H1 (cell line): ENCODE measurements around the gene IGSF9B.

ENCODE experiments used
- POLR2A ChIP-seq, 2 experiments: IDR thresholded peaks; 1 replicate in 1 of 2; 2 replicates in 1 of 2; pipeline ENCODE4 v1.6.1; 2011; ENCODE audit warnings: low read depth in 2 of 2, low read length in 2 of 2, mild to moderate bottlenecking in 2 of 2; ENCODE audit errors: control extremely low read depth in 1 of 2
- RFX5 ChIP-seq: IDR thresholded peaks from 2 replicates; pipeline ENCODE4 v1.6.1; 2011; ENCODE audit warnings: low read depth, low read length, improper control_type of control experiment, borderline replicate concordance
- TF ChIP-seq, protein P1 (sequence below), 3 experiments: IDR thresholded peaks; 1 replicate in 2 of 3; 2 replicates in 1 of 3; pipeline versions ENCODE4 v1.5.1 to v1.6.1; 2011; ENCODE audit warnings: low read length in 3 of 3, mild to moderate bottlenecking in 3 of 3, inconsistent platforms in 2 of 3, low read depth in 1 of 3, moderate library complexity in 1 of 3; ENCODE audit not compliant: insufficient read depth in 1 of 3; ENCODE audit errors: control extremely low read depth in 1 of 3
- TF ChIP-seq, protein P2 (sequence below): IDR thresholded peaks from 2 replicates; pipeline ENCODE4 v1.6.1; 2012; ENCODE audit warnings: inconsistent platforms

DNA sequence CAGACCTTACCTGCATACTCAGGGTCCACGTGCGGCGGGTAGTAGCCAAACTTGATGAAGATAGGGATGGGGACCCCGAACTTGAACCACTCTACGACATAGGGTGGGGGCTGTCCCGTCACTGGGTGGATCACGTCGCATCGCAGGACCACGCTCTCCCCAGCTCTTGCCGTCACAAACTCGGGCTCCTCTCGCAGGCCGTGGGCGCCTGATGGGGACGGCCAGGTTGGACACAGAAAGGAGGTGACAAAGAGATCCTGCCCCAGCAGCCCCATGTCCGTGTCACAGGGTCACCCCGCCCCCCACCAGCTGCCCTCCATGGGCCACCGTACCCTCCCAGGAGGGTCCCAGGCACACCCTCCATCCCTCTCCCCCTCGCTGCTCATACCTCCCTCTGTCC lies 10.7 kb downstream of the IGSF9B start:
- TF ChIP-seq RFX5, result no peak
- TF ChIP-seq, protein P1, sequence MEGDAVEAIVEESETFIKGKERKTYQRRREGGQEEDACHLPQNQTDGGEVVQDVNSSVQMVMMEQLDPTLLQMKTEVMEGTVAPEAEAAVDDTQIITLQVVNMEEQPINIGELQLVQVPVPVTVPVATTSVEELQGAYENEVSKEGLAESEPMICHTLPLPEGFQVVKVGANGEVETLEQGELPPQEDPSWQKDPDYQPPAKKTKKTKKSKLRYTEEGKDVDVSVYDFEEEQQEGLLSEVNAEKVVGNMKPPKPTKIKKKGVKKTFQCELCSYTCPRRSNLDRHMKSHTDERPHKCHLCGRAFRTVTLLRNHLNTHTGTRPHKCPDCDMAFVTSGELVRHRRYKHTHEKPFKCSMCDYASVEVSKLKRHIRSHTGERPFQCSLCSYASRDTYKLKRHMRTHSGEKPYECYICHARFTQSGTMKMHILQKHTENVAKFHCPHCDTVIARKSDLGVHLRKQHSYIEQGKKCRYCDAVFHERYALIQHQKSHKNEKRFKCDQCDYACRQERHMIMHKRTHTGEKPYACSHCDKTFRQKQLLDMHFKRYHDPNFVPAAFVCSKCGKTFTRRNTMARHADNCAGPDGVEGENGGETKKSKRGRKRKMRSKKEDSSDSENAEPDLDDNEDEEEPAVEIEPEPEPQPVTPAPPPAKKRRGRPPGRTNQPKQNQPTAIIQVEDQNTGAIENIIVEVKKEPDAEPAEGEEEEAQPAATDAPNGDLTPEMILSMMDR (IDR thresholded peaks at IDR 0.05; ENCODE audit: control extremely low read depth in 1 of 3, insufficient read depth in 1 of 3, low read depth in 1 of 3, low read length in 3 of 3), result no peak
- TF ChIP-seq POLR2A (IDR thresholded peaks at IDR 0.05; ENCODE audit: control extremely low read depth in 1 of 2, low read depth in 2 of 2, low read length in 2 of 2), result no peak
- TF ChIP-seq, protein P2, sequence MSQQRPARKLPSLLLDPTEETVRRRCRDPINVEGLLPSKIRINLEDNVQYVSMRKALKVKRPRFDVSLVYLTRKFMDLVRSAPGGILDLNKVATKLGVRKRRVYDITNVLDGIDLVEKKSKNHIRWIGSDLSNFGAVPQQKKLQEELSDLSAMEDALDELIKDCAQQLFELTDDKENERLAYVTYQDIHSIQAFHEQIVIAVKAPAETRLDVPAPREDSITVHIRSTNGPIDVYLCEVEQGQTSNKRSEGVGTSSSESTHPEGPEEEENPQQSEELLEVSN, result no peak
